SK-N-SH (cell line): Measurements from ENCODE around the gene LRRC8C. TPM values are rescaled to one million over a fixed set of nuclear protein-coding genes. Genes with fewer than 3 reads are reported as not detected.

Experiments
- CTCF ChIA-PET: fragments of 300-600, 350-600 bp; formaldehyde crosslinking; extraction: SDS; loops from one replicate; lab custom pipeline; 2021; lab: Yijun Ruan, JAX
- POLR2A ChIA-PET: fragments of 350-600 bp; sonication (Branson Sonifier 250); formaldehyde crosslinking; extraction: SDS; loops from one replicate; lab custom pipeline; 2020; ENCODE audit warnings: antibody characterized with exemption, inconsistent platforms; lab: Yijun Ruan, JAX
- DNase-seq: peaks from one replicate; pipeline ENCODE4 v3.0.0; 2012
- H2AFZ ChIP-seq: fragments of 200-600 bp; sonication (generic); 2 replicates; pipeline ENCODE4 v1.8.1; 2016; ENCODE audit warnings: antibody characterized with exemption, mild to moderate bottlenecking, low read depth
- H3F3A ChIP-seq: fragments of 200-600 bp; sonication (generic); replicated peaks from 2 replicates; pipeline ENCODE3; 2016; ENCODE audit warnings: antibody characterized with exemption, mild to moderate bottlenecking; ENCODE audit not compliant: insufficient read depth
- H3K27ac ChIP-seq, 2 experiments: fragments of 200-500 bp in 1 of 2; fragments of 200-600 bp in 1 of 2; sonication (Bioruptor generic) in 1 of 2; sonication (generic), shearing (Covaris generic) in 1 of 2; 2 replicates each; pipeline versions ENCODE4 v1.5.1 to v1.6.1; 2014 to 2016; ENCODE audit warnings: low read depth in 2 of 2, inconsistent platforms in 1 of 2, low read length in 1 of 2, mild to moderate bottlenecking in 1 of 2, mixed read lengths in 1 of 2
- H3K27me3 ChIP-seq: fragments of 200-600 bp; sonication (generic), shearing (Covaris generic); 2 replicates; pipeline ENCODE4 v1.6.1; 2016; ENCODE audit warnings: mixed run types; ENCODE audit not compliant: insufficient read depth
- H3K36me3 ChIP-seq, 2 experiments: fragments of 200-500 bp in 1 of 2; fragments of 200-600 bp in 1 of 2; sonication (Bioruptor generic) in 1 of 2; sonication (generic) in 1 of 2; replicated peaks in 1 of 2; 2 replicates each; pipeline versions ENCODE3 to v1.5.1; 2014 to 2016; ENCODE audit warnings: low read length in 1 of 2, mild to moderate bottlenecking in 1 of 2; ENCODE audit not compliant: insufficient read depth in 2 of 2, control insufficient read depth in 1 of 2
- H3K4me1 ChIP-seq, 2 experiments: fragments of 200-500 bp in 1 of 2; fragments of 200-600 bp in 1 of 2; sonication (Bioruptor generic) in 1 of 2; sonication (generic), shearing (Covaris generic) in 1 of 2; 2 replicates each; pipeline versions ENCODE4 v1.5.1 to v1.6.1; 2014 to 2016; ENCODE audit warnings: low read depth in 1 of 2, low read length in 1 of 2, mixed run types in 1 of 2; ENCODE audit not compliant: insufficient read depth in 2 of 2, control insufficient read depth in 1 of 2
- H3K4me2 ChIP-seq: fragments of 200-600 bp; sonication (generic), shearing (Covaris generic); 2 replicates; pipeline ENCODE4 v1.6.1; 2017; ENCODE audit warnings: mixed run types
- H3K4me3 ChIP-seq, 2 experiments: fragments of 200-500 bp in 1 of 2; fragments of 200-600 bp in 1 of 2; sonication (Bioruptor generic) in 1 of 2; sonication (generic), shearing (Covaris generic) in 1 of 2; 2 replicates each; pipeline versions ENCODE4 v1.5.1 to v1.8.1; 2014 to 2016; ENCODE audit warnings: low read depth in 2 of 2, inconsistent platforms in 1 of 2, low read length in 1 of 2, mild to moderate bottlenecking in 1 of 2, mixed read lengths in 1 of 2, moderate library complexity in 1 of 2
- H3K79me2 ChIP-seq: fragments of 200-600 bp; sonication (generic); 2 replicates; pipeline ENCODE4 v1.8.1; 2017; ENCODE audit warnings: mild to moderate bottlenecking; ENCODE audit not compliant: insufficient read depth
- H3K9ac ChIP-seq: fragments of 200-600 bp; sonication (generic); 2 replicates; pipeline ENCODE4 v1.6.1; 2017; ENCODE audit warnings: mixed run types
- H3K9me2 ChIP-seq: fragments of 200-600 bp; sonication (generic); 2 replicates; pipeline ENCODE4 v1.6.1; 2017; ENCODE audit warnings: mixed run types
- H3K9me3 ChIP-seq: fragments of 200-600 bp; sonication (generic); 2 replicates; pipeline ENCODE4 v1.6.1; 2017; ENCODE audit warnings: mixed run types, mild to moderate bottlenecking, moderate library complexity
- H4K20me1 ChIP-seq: fragments of 200-600 bp; sonication (generic); 2 replicates; pipeline ENCODE4 v1.6.1; 2017; ENCODE audit warnings: mild to moderate bottlenecking, mixed run types; ENCODE audit not compliant: insufficient read depth
- EZH2phosphoT487 ChIP-seq: fragments of 200-600 bp; sonication (generic); IDR thresholded peaks from 2 replicates; pipeline ENCODE4 v1.6.1; 2017; ENCODE audit warnings: low read depth, mixed run types, mild to moderate bottlenecking, antibody characterized with exemption, moderate library complexity, borderline replicate concordance
- FOSL2 ChIP-seq: IDR thresholded peaks from 2 replicates; pipeline ENCODE4 v1.4.0; 2012; ENCODE audit warnings: low read depth, mild to moderate bottlenecking, moderate library complexity, borderline replicate concordance
- JUND ChIP-seq: IDR thresholded peaks from 2 replicates; pipeline ENCODE4 v1.4.0; 2012
- NRF1 ChIP-seq: IDR thresholded peaks from 2 replicates; pipeline ENCODE4 v1.6.1; 2012; ENCODE audit warnings: low read depth, mild to moderate bottlenecking, low read length
- PBX3 ChIP-seq: IDR thresholded peaks from 2 replicates; pipeline ENCODE4; 2012
- TEAD4 ChIP-seq: IDR thresholded peaks from 2 replicates; pipeline ENCODE4 v1.4.0; 2012; ENCODE audit warnings: mild to moderate bottlenecking, borderline replicate concordance; ENCODE audit not compliant: insufficient read depth
- WGBS: methylation state at CpG from one replicate; pipeline ENCODE4 v1.1.6; 2017; ENCODE audit warnings: low lambda C conversion rate; 5-methylcytosine and 5-hydroxymethylcytosine counted together
- polyA plus RNA-seq, 3 experiments: library from polyadenylated mRNA; depleted of rRNA; stranded (reverse); fragments of >200 nt; gene quantifications; 2 replicates each; pipeline ENCODE4 v1.2.3, GENCODE V29; 2012
- small RNA-seq, 7 experiments: library from RNA; depleted of rRNA; stranded (forward); fragments of <200 nt; gene quantifications; one replicate each; pipeline ENCODE3, GENCODE V24; 2012

Gene LRRC8C
- polyA plus RNA-seq, 1 of the 3 experiments (the other 2 are of a cell fraction) = 4.2 TPM

GRCh38 chr1:89767618-89768017, 134.7 kb downstream of the LRRC8C start:
- Histone ChIP-seq H3K27ac (no peak overlapping the region), H3K27me3 (no peaks in the 10 kb centered on the region), H3F3A (no peaks in the 10 kb centered on the region), H2AFZ (no peak overlapping the region), H3K79me2 (no peaks in the 10 kb centered on the region), H3K9ac (no peak overlapping the region), H3K4me3 (no peak overlapping the region), H3K4me2 (no peak overlapping the region), H3K36me3 (no peaks in the 10 kb centered on the region), H3K9me2 (no peaks in the 10 kb centered on the region), H3K9me3 (no peaks in the 10 kb centered on the region), H3K4me1 (peaks cover 0 to 9% of the 10 kb centered on the region in 2 experiments; a peak in 1 of 4 replicates), H4K20me1 (no peaks in the 10 kb centered on the region)
- WGBS = 96% methylated on average over 1 of the region's 1 CpG
- POLR2A ChIA-PET = no interaction called here
- TF ChIP-seq TEAD4 (no peak), PBX3 (no peak), JUND (no peak), FOSL2 (no peak), NRF1 (no peak), EZH2phosphoT487 (no peak)
- CTCF ChIA-PET = interaction anchor here (0.7 to 16.7 kb wide), 3 partner anchors 131 to 148 kb away, joined by 3 to 265 read pairs (median 3); partner anchors contain the start of gene LRRC8C
- no peak for DNase-seq

Small RNAs within 50 kb of the gene (small RNA-seq; reads per million reads assigned to genes)
- gene AC093423.1 = 0 reads per million in 7 experiments

Other genes with a start within 250 kb of the LRRC8C start
- gene LRRC8B, start 108.3 kb upstream of the LRRC8C start, polyA plus RNA-seq (2012; rRNA removed) = 3.7 and 5.2 TPM in 2 replicates
- gene LRRC8D, start 187.9 kb downstream of the LRRC8C start, polyA plus RNA-seq (2012; rRNA removed) = 15.0 and 21.5 TPM in 2 replicates